ENCODE results near the gene STARD3.

The STARD3 gene

DNA sequence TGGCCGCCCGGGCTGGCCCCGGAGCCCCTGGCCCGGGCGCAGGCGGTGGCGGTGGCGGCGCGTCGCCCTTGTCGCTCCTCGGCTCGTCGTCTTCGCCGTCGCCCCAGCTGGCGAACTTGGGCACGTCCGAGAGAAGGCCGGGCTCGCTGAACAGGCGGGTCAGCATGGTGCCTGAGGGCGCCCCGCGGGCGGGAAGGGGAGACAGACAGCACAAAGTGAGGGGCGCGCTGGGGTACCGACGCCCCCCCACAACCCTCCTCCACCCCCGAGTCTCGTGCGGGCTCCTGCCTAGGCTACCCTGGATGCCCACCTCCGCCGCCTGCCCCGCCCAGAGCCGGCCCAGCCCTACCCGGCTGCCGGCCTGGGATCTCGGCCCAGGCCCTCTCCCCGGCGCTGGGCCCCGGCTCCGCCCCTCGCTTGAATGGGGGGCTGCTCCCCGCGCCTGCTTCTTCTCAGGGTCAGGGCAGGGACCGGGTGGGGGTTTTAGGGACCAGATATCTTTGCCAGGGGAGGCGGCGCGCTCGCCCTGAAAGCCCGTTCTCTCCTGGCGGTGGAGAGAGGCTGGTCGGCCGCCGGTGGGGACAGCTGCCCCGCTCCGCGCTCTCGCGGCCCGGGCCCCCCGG lies 30.4 kb upstream of the STARD3 start:
- no peaks in the 10 kb centered on the region for H3K9me3 ChIP-seq (replicated peaks; ENCODE audit: low read length)
- H3K36me3 ChIP-seq (ENCODE audit: insufficient read depth, low read length), result no peaks in the 10 kb centered on the region
- H3K4me3 ChIP-seq (ENCODE audit: low read length), result no peak overlapping the region
- peaks cover 90% of the 10 kb centered on the region for H3K27me3 ChIP-seq (ENCODE audit: control insufficient read depth, insufficient read depth, low read length)
- no peak overlapping the region for H3K4me2 ChIP-seq (ENCODE audit: low read length)
- no peak overlapping the region for H3K9ac ChIP-seq (ENCODE audit: low read depth, low read length)
- no peaks in the 10 kb centered on the region for H3K4me1 ChIP-seq (ENCODE audit: control insufficient read depth, insufficient read depth, low read length)

DNA sequence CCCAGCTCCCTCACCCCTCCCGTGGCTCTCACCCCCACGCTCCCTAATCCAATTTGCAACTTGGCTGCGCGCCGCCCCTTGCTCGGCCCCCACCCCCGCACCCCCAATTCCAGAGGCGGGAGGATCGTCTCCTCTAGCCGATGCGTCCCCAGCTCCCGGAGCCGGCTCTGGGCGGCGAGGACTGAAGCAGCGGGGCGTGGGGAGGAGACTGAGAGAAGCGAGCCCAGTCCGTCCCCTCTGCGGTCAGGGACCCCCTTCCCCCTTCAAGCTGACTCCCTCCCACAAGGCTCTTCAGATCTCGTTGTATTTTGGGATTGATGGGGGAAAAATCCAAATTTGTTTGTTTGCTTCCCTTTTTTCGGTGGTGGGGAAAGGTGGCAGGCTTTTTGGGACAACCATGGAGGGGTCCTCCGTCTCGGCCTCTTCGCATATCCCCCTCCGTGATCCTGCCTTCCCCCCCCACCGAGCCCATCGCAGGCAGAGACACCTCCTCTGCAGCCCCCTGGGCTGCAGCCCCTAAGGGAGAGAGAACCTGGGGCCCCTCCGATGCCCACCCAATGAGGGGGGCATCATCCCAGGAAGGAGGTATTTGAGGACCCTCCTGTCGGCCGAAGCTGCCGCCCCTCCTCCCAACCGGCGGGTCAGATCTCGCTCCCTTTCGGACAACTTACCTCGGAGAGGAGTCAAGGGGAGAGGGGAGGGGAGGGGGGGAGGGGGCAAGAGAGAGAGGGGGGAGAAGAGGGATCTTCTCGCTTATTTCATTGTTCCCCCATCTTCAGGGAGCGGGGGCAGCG lies 29.7 kb upstream of the STARD3 start:
- Histone ChIP-seq H3K4me3 (ENCODE audit: low read length) (no peak overlapping the region), H3K4me2 (ENCODE audit: low read length) (no peak overlapping the region), H3K27me3 (ENCODE audit: control insufficient read depth, insufficient read depth, low read length) (peaks cover 83% of the 10 kb centered on the region), H3K4me1 (ENCODE audit: control insufficient read depth, insufficient read depth, low read length) (no peaks in the 10 kb centered on the region), H3K9me3 (replicated peaks; ENCODE audit: low read length) (no peaks in the 10 kb centered on the region), H3K36me3 (ENCODE audit: insufficient read depth, low read length) (no peaks in the 10 kb centered on the region), H3K9ac (ENCODE audit: low read depth, low read length) (no peak overlapping the region)

DNA sequence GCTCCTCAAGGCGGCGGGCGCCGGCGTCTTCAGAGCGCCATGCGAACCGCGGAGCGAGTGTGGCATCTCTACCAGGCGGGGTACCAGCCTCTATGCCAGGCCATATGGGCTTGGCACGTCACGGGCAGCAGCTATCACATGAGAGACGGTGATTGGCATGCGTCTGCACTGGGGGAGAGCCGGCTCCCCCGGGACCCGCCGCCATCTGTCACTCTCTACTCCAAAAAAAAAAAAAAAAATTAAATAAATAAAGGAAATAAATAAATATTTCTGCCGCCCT lies 29.2 kb upstream of the STARD3 start, which contains the start of gene NEUROD2:
TSS of gene NEUROD2 (minus strand) at position 70 of the 280 bp plus-strand sequence. CDS start 1,321 bp downstream, outside the sequence.
- Histone ChIP-seq H3K36me3 (ENCODE audit: insufficient read depth, low read length) (no peaks in the 10 kb centered on the region), H3K9ac (ENCODE audit: low read depth, low read length) (no peak within 1 kb of the TSS), H3K9me3 (replicated peaks; ENCODE audit: low read length) (no peaks in the 10 kb centered on the region), H3K4me2 (ENCODE audit: low read length) (no peak within 1 kb of the TSS), H3K4me1 (ENCODE audit: control insufficient read depth, insufficient read depth, low read length) (no peaks in the 10 kb centered on the region), H3K4me3 (ENCODE audit: low read length) (no peak within 1 kb of the TSS), H3K27me3 (ENCODE audit: control insufficient read depth, insufficient read depth, low read length) (peaks cover 82% of the 10 kb centered on the region)

DNA sequence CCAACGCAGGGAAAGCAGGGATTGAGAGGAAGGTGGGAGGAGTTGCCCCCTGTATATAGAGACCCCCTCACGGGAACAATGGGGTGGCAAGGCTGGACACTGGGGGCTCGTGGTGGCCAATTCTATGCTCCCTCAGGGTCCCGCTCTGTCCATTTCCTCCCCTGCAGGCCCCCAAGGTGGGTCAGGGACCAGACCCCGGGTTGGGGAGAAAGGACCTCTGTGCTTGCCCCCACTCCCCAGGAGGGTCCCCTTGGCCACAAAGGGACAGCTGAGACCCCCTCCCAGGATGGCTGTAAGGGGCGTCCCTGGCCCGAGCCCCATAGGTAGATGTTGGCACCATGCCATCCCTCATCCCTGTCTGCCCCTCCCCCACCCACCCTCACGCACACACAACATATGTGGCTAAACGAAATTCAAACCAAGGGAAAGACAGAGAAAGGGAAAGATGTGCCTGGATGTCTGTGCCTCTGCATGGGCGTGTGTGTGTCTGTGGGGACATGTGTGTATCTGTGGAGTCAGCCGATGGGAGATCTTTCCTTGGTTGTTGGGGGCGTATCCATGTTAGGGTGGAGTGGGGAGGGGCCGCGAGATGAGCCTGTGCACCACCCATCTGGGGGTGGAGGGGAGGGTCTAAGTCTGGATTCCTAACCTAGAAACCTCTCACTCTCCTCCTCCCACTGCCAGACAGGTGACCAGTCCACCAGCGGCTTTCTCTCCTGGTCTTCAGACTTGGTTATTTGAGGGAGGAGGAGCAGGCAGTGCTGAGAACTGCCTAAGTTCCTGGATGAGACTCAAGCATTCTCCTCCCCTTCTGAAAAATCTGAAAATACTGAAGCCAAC lies 28.6 kb upstream of the STARD3 start:
- no peaks in the 10 kb centered on the region for H3K9me3 ChIP-seq (replicated peaks; ENCODE audit: low read length)
- H3K4me1 ChIP-seq (ENCODE audit: control insufficient read depth, insufficient read depth, low read length), result no peaks in the 10 kb centered on the region
- H3K4me2 ChIP-seq (ENCODE audit: low read length), result no peak overlapping the region
- no peaks in the 10 kb centered on the region for H3K36me3 ChIP-seq (ENCODE audit: insufficient read depth, low read length)
- H3K27me3 ChIP-seq (ENCODE audit: control insufficient read depth, insufficient read depth, low read length), result peaks cover 82% of the 10 kb centered on the region
- H3K9ac ChIP-seq (ENCODE audit: low read depth, low read length), result no peak overlapping the region
- no peak overlapping the region for H3K4me3 ChIP-seq (ENCODE audit: low read length)

DNA sequence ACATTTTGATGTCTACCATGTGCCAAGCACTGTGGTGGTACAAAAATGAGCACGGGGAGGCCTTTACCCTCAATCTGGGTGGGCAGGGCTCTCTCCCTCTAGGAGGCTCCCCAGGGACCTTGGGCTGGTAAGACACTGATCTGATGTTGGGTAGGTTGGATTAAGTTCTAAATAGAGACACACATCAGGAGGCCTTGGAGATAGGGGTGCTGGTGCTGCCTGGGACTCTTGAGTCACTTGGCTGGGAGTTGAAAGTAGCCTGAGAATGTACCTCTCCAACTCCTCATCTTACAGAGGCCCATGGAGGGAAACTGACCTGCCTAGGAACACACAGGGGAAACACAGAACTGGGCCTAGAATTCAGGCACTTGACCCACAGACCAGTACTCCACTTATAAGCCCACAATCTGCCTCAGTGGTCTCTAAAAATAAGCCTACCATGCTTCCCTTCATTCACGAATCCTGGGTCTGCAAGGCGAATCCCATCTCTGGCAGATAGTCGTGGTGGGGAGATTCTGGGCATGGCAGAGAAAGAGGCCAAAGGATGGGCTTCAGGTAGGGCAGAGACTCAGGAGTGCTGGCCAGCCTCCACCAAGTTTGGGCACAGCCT lies 27.4 kb upstream of the STARD3 start:
- Histone ChIP-seq H3K4me1 (ENCODE audit: control insufficient read depth, insufficient read depth, low read length) (no peaks in the 10 kb centered on the region), H3K4me2 (ENCODE audit: low read length) (no peak overlapping the region), H3K4me3 (ENCODE audit: low read length) (no peak overlapping the region), H3K9me3 (replicated peaks; ENCODE audit: low read length) (no peaks in the 10 kb centered on the region), H3K27me3 (ENCODE audit: control insufficient read depth, insufficient read depth, low read length) (peaks cover 74% of the 10 kb centered on the region), H3K9ac (ENCODE audit: low read depth, low read length) (no peak overlapping the region), H3K36me3 (ENCODE audit: insufficient read depth, low read length) (no peaks in the 10 kb centered on the region)

DNA sequence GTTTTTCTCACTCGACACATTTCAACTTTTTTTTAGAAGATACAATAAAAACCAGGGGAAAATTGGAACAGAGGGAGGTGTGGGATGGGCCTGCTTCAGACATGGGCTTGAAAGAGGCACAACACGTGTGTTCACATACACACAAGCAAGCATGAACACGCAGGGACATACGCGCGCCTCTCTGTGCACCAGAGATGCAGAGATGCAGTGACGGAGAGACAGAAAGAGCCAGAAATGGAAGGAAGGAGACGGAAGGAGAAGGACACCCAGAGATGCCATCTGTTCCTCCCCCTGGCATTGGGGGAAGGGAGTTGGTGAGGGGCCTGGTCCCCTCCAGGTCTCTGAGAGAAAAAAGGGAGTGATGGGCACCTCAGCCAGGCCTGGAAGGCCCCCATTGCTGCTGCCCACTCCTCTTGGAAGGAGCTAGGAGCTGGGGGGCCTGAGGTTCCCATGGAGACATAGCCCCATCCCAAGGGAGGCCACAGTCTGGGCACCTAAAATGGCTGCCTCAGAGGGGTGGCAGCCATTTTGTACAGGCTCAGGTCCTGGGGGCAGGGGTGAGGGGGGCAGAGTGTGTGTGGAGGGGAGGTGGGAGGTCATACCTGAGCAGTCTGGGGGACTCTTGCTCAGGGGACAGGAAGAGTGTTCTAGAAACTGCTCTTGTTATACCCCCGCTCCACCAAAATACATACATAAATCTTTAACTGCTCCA lies 25.4 kb upstream of the STARD3 start:
- Histone ChIP-seq H3K9me3 (replicated peaks; ENCODE audit: low read length) (no peaks in the 10 kb centered on the region), H3K4me2 (ENCODE audit: low read length) (no peak overlapping the region), H3K27me3 (ENCODE audit: control insufficient read depth, insufficient read depth, low read length) (peaks cover 65% of the 10 kb centered on the region), H3K9ac (ENCODE audit: low read depth, low read length) (no peak overlapping the region), H3K4me3 (ENCODE audit: low read length) (no peak overlapping the region), H3K4me1 (ENCODE audit: control insufficient read depth, insufficient read depth, low read length) (no peaks in the 10 kb centered on the region), H3K36me3 (ENCODE audit: insufficient read depth, low read length) (no peaks in the 10 kb centered on the region)

DNA sequence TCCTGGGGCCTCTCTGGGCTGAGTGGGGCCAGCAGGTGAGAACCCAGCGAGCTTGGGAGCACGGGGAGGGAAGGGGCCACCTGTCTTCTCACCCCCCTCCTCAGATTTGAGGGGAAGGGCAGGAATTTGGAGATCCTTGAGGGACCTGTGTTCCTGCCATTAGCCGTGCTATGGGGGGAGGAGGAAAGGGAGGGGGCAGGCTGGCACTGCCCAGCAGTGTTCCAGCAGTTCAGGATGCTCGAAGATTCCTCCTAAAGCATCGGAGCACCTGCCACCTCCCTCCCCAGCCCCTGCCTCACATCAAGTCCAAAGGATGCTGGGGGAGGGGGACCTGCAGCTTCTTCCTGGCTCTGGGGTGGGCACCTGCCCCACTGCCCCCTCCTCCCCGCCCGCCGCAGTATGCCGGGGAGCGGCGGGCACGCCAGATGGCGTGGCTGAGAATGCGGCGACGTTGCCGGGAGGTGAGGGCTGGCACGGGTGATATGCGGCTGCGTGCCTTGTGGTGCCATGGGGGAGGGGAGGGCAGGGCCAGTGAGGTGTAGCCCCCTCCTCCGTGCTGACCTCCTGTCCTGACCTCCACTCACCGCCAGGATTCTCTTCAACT lies 24.6 kb upstream of the STARD3 start:
- peaks cover 66% of the 10 kb centered on the region for H3K27me3 ChIP-seq (ENCODE audit: control insufficient read depth, insufficient read depth, low read length)

DNA sequence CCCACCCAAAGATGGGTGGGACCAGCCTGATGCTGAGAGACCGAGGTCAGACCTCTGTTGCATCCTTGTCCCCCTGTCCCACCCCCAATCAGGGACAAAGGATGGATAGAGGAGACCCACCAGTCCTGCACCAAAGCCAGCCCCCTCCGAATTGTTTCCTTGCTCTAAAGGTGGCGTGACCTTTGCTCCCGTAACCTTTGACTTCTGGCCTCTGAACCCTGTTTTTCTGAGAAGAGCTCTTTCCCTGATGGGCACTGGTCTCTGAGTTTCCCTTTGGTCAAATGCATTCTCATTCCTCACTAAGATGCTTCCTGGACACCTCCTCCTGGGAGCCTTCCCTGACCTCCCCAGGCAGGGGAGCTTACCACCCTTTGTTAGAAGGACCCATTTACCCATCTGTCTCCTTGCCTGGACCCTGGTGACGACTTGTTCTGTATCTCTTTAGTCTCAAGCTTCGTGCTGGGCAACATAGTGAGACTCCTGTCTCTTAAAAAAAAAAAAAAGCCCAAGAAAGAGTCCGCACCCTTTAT lies 23.9 kb upstream of the STARD3 start:
- Histone ChIP-seq H3K4me1 (ENCODE audit: control insufficient read depth, insufficient read depth, low read length) (peaks cover 4% of the 10 kb centered on the region), H3K9me3 (replicated peaks; ENCODE audit: low read length) (no peaks in the 10 kb centered on the region), H3K4me3 (ENCODE audit: low read length) (no peak overlapping the region), H3K4me2 (ENCODE audit: low read length) (no peak overlapping the region), H3K27me3 (ENCODE audit: control insufficient read depth, insufficient read depth, low read length) (peaks cover 62% of the 10 kb centered on the region), H3K9ac (ENCODE audit: low read depth, low read length) (no peak overlapping the region), H3K36me3 (ENCODE audit: insufficient read depth, low read length) (no peaks in the 10 kb centered on the region)

More for the DNA sequence above, 24.6 kb upstream of the STARD3 start:
- H3K4me3 ChIP-seq (ENCODE audit: low read length), result no peak overlapping the region
- no peak overlapping the region for H3K4me2 ChIP-seq (ENCODE audit: low read length)
- H3K36me3 ChIP-seq (ENCODE audit: insufficient read depth, low read length), result no peaks in the 10 kb centered on the region
- H3K4me1 ChIP-seq (ENCODE audit: control insufficient read depth, insufficient read depth, low read length), result peaks cover under 1% of the 10 kb centered on the region
- no peaks in the 10 kb centered on the region for H3K9me3 ChIP-seq (replicated peaks; ENCODE audit: low read length)
- H3K9ac ChIP-seq (ENCODE audit: low read depth, low read length), result no peak overlapping the region

DNA sequence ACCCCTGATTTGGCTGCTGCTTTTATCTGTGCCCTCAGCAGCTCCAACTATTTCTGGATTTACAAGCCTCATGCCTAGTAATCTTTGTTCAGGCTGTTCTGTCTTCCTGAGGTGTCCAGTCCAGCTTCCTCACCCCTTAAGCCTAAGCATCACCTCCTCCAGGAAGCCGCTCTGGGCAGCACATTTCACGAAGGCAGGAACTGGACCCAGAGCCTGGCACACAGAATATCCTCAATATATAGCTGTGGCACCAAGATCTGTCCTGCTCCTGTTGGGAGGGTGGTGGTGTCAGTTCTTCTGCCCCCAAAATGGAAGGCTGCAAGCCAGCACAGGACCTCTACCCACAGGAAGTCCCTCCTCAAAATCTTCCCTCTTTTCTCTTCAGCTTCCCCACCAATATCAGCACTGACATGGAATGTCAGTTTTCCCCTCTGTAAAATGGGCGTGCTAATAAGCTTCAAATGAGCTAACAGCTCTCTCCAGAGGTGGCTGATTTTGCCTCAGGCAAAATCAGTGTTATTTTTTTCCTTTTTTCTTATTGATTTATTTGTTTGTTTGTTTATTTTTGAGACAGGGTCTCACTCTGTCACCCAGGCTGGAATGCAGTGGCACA lies 22.3 kb upstream of the STARD3 start:
- no peak overlapping the region for H3K4me3 ChIP-seq (ENCODE audit: low read length)
- H3K9ac ChIP-seq (ENCODE audit: low read depth, low read length), result no peak overlapping the region
- no peak overlapping the region for H3K4me2 ChIP-seq (ENCODE audit: low read length)
- H3K9me3 ChIP-seq (replicated peaks; ENCODE audit: low read length), result no peaks in the 10 kb centered on the region
- peaks cover 45% of the 10 kb centered on the region for H3K27me3 ChIP-seq (ENCODE audit: control insufficient read depth, insufficient read depth, low read length)
- no peaks in the 10 kb centered on the region for H3K36me3 ChIP-seq (ENCODE audit: insufficient read depth, low read length)
- peaks cover 13% of the 10 kb centered on the region for H3K4me1 ChIP-seq (ENCODE audit: control insufficient read depth, insufficient read depth, low read length)

DNA sequence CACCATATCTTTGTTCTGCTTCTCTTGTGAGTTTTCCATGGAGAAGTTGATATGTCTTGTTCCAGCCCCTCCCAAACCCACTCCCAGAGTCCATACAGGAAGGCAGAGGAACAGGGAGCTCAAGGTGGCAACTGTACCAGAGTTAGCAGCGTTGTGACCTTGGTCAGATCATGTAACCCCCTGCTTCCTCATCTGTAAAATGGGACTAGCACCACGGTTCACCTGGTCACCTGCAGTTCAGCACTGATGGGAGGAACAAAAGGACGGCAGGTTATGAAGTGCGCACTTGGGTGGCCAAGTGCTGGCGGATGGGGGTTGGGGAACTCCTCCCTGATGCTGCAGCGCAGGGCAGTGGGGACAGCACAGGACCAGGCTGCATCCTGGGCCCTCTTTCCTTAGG lies 21.5 kb upstream of the STARD3 start:
- peaks cover 41% of the 10 kb centered on the region for H3K27me3 ChIP-seq (ENCODE audit: control insufficient read depth, insufficient read depth, low read length)
- no peak overlapping the region for H3K9ac ChIP-seq (ENCODE audit: low read depth, low read length)
- H3K4me1 ChIP-seq (ENCODE audit: control insufficient read depth, insufficient read depth, low read length), result peaks cover 13% of the 10 kb centered on the region
- H3K4me3 ChIP-seq (ENCODE audit: low read length), result no peak overlapping the region
- H3K36me3 ChIP-seq (ENCODE audit: insufficient read depth, low read length), result no peaks in the 10 kb centered on the region
- no peaks in the 10 kb centered on the region for H3K9me3 ChIP-seq (replicated peaks; ENCODE audit: low read length)
- no peak overlapping the region for H3K4me2 ChIP-seq (ENCODE audit: low read length)

Data from skeletal muscle satellite cell (primary cell).